B cell (primary cell): ENCODE data around the gene POU3F4. TPM values are rescaled to one million over a fixed set of nuclear protein-coding genes. Genes with fewer than 3 reads are reported as not detected.

Experiments used
- ATAC-seq: fragments of 200-7000 bp; cut with Tn5 transposase; one replicate; pipeline ENCODE4 v1.10.0; 2021; ENCODE audit warnings: low read depth, mild to moderate bottlenecking, moderate number of reproducible peaks, moderate library complexity
- CTCF ChIA-PET: fragments of 350-600 bp; sonication (Branson Sonifier 250); formaldehyde crosslinking; loops from one replicate; lab custom pipeline; 2021; ENCODE audit warnings: antibody characterized with exemption, inconsistent platforms; lab: Charles Lee
- POLR2A ChIA-PET: fragments of 350-600 bp; sonication (Branson Sonifier 250); formaldehyde crosslinking; loops from one replicate; lab custom pipeline; 2021; ENCODE audit warnings: antibody characterized with exemption; lab: Charles Lee
- DNase-seq: peaks from one replicate; pipeline ENCODE4 v3.0.0; 2013
- H2AFZ ChIP-seq: 2 replicates; pipeline ENCODE4 v1.6.1; 2012; ENCODE audit warnings: mild to moderate bottlenecking, low read depth, low read length; ENCODE audit not compliant: insufficient read depth, poor library complexity, severe bottlenecking
- H3K27ac ChIP-seq, 2 donors: 1 replicate in 1 of 2; 2 replicates in 1 of 2; pipeline ENCODE4 v1.5.1; 2012 to 2013; ENCODE audit warnings: low read length in 2 of 2, mild to moderate bottlenecking in 2 of 2, moderate library complexity in 1 of 2
- H3K27me3 ChIP-seq, 4 experiments: fragments of 200-600 bp in 1 of 4; sonication (generic) in 1 of 4; replicated peaks in 1 of 4; 1 replicate in 2 of 4; 2 replicates in 2 of 4; pipeline versions ENCODE4 v1.6.1 to v1.7.0; 2013 to 2016; ENCODE audit warnings: low read length in 3 of 4, mild to moderate bottlenecking in 2 of 4, mixed read lengths in 1 of 4, moderate library complexity in 1 of 4; ENCODE audit not compliant: insufficient read depth in 4 of 4, control insufficient read depth in 3 of 4; ENCODE audit errors: control extremely low read depth in 1 of 4
- H3K36me3 ChIP-seq, 2 experiments: replicated peaks in 1 of 2; 1 replicate in 1 of 2; 2 replicates in 1 of 2; pipeline versions ENCODE4 v1.6.1 to v1.7.1; 2013; ENCODE audit warnings: low read length in 1 of 2; ENCODE audit not compliant: insufficient read depth in 2 of 2, control insufficient read depth in 1 of 2; ENCODE audit errors: control extremely low read depth in 1 of 2, extremely low read depth in 1 of 2
- H3K4me1 ChIP-seq, 2 donors: fragments of 200-600 bp in 1 of 2; sonication (generic) in 1 of 2; 1 replicate in 1 of 2; 2 replicates in 1 of 2; pipeline versions ENCODE4 v1.5.1 to v1.6.1; 2013 to 2017; ENCODE audit warnings: low read length in 2 of 2; ENCODE audit not compliant: control insufficient read depth in 2 of 2, insufficient read depth in 2 of 2
- H3K4me2 ChIP-seq: replicated peaks from 2 replicates; pipeline ENCODE3; 2012; ENCODE audit warnings: mild to moderate bottlenecking, low read depth, low read length; ENCODE audit not compliant: poor library complexity, severe bottlenecking
- H3K4me3 ChIP-seq, 5 experiments: fragments of 200-600 bp in 1 of 5; sonication (generic) in 1 of 5; 1 replicate in 3 of 5; 2 replicates in 2 of 5; pipeline versions ENCODE4 v1.5.1 to v1.7.0; 2011 to 2016; ENCODE audit warnings: low read length in 4 of 5, mild to moderate bottlenecking in 4 of 5, low read depth in 2 of 5, control low read depth in 1 of 5, moderate library complexity in 1 of 5; ENCODE audit not compliant: insufficient read depth in 1 of 5; ENCODE audit errors: control extremely low read depth in 1 of 5, extremely low read depth in 1 of 5
- H3K79me2 ChIP-seq: fragments of 200-600 bp; sonication (generic); one replicate; pipeline ENCODE4 v1.6.0; 2016; ENCODE audit warnings: low read length; ENCODE audit not compliant: control insufficient read depth, insufficient read depth
- H3K9ac ChIP-seq: fragments of 200-600 bp; sonication (generic); 2 replicates; pipeline ENCODE4 v1.6.1; 2017; ENCODE audit warnings: mild to moderate bottlenecking, low read length, moderate library complexity
- H3K9me3 ChIP-seq, 3 donors: one replicate each; pipeline versions ENCODE4 v1.6.1 to v1.7.1; 2013; ENCODE audit warnings: low read length in 2 of 3; ENCODE audit not compliant: control insufficient read depth in 2 of 3, insufficient read depth in 1 of 3; ENCODE audit errors: control extremely low read depth in 1 of 3
- H4K20me1 ChIP-seq: 2 replicates; pipeline ENCODE4 v1.6.0; 2012; ENCODE audit warnings: mild to moderate bottlenecking, low read length; ENCODE audit not compliant: insufficient read depth, control insufficient read depth, poor library complexity, severe bottlenecking
- H3K27ac Mint-ChIP-seq: one replicate; pipeline ENCODE4 v1.8.0; 2021; ENCODE audit warnings: mixed read lengths
- H3K27me3 Mint-ChIP-seq: one replicate; pipeline ENCODE4 v1.8.0; 2021; ENCODE audit warnings: mixed read lengths
- H3K4me1 Mint-ChIP-seq: one replicate; pipeline ENCODE4 v1.8.0; 2021; ENCODE audit warnings: mixed read lengths
- H3K4me3 Mint-ChIP-seq: one replicate; pipeline ENCODE4 v1.8.0; 2021; ENCODE audit warnings: mixed read lengths
- H3K9me3 Mint-ChIP-seq: one replicate; pipeline ENCODE4 v1.8.0; 2022; ENCODE audit warnings: mixed read lengths; ENCODE audit not compliant: insufficient read depth
- EZH2 ChIP-seq: IDR thresholded peaks from 2 replicates; pipeline ENCODE4 v1.6.1; 2012; ENCODE audit warnings: borderline replicate concordance, low read depth, mild to moderate bottlenecking, moderate library complexity, low read length; ENCODE audit not compliant: insufficient read depth, poor library complexity, severe bottlenecking
- WGBS: methylation state at CpG from one replicate; pipeline ENCODE4 v1.1.5; 2013; ENCODE audit warnings: missing lambda C conversion rate; ENCODE audit not compliant: insufficient coverage; 5-methylcytosine and 5-hydroxymethylcytosine counted together
- intact Hi-C: fragments of 100-400 bp; cut with micrococcal nuclease; formaldehyde crosslinking; loops from one replicate; pipeline ENCODE4 v1.10.0; 2022
- polyA plus RNA-seq: library from polyadenylated mRNA; depleted of rRNA; stranded (reverse); fragments of >200 nt; gene quantifications from 2 replicates; pipeline ENCODE4 v1.2.3, GENCODE V29; 2012
- total RNA-seq, 2 donors: library from RNA; stranded (reverse); fragments of 120-200 nt in 1 of 2; gene quantifications; 1 replicate in 1 of 2; 2 replicates in 1 of 2; pipeline versions ENCODE4 v1.2.3 to v1.2.4, GENCODE V29; 2013 to 2022
- TF ChIP-seq, protein P1 (sequence below): fragments of 200-600 bp; IDR thresholded peaks from one replicate; pipeline ENCODE4 v1.8.0; 2022; ENCODE audit warnings: antibody characterized with exemption, mild to moderate bottlenecking

POU3F4 gene
- total and polyA plus RNA-seq, 2 donors (not counting 1 experiment from before 2014, with no cell fraction given): not detected

DNA sequence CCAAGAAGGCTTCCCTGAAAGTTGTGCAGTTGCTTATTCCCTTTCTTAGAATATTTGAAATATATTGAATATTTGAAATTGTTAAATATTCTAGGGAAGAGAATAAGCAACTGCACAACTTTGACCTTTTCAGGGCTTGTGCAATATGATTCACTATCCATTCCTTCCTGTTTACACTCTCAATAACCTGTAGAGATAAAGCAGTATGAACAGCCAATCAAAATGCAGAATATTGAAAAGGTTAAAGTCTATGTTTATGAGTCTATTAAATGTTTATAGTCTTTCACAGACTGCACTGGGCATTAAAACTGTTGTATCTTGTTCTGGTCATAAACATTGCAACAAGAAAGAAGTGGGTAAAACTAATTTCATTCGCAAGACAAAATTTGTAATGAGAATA is 13.8 kb downstream of the POU3F4 start:
- Histone ChIP-seq H4K20me1 (no peaks in the 10 kb centered on the region), H2AFZ (no peak overlapping the region), H3K4me3 (no peak overlapping the region), H3K27ac (no peak overlapping the region), H3K9ac (no peak overlapping the region), H3K9me3 (no peaks in the 10 kb centered on the region), H3K4me2 (no peak overlapping the region), H3K27me3 (no peaks in the 10 kb centered on the region), H3K4me1 (no peaks in the 10 kb centered on the region), H3K36me3 (no peaks in the 10 kb centered on the region), H3K79me2 (no peaks in the 10 kb centered on the region)
- CTCF ChIA-PET: no interaction called here
- TF ChIP-seq, protein P1, sequence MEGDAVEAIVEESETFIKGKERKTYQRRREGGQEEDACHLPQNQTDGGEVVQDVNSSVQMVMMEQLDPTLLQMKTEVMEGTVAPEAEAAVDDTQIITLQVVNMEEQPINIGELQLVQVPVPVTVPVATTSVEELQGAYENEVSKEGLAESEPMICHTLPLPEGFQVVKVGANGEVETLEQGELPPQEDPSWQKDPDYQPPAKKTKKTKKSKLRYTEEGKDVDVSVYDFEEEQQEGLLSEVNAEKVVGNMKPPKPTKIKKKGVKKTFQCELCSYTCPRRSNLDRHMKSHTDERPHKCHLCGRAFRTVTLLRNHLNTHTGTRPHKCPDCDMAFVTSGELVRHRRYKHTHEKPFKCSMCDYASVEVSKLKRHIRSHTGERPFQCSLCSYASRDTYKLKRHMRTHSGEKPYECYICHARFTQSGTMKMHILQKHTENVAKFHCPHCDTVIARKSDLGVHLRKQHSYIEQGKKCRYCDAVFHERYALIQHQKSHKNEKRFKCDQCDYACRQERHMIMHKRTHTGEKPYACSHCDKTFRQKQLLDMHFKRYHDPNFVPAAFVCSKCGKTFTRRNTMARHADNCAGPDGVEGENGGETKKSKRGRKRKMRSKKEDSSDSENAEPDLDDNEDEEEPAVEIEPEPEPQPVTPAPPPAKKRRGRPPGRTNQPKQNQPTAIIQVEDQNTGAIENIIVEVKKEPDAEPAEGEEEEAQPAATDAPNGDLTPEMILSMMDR: no peak
- no peak for TF ChIP-seq EZH2
- no peak for DNase-seq
- no peak for ATAC-seq
- POLR2A ChIA-PET: no interaction called here
- Mint-ChIP-seq H3K9me3 (no peaks in the 10 kb centered on the region), H3K4me1 (no peaks in the 10 kb centered on the region), H3K27ac (no peak overlapping the region), H3K27me3 (no peaks in the 10 kb centered on the region), H3K4me3 (no peak overlapping the region)
- intact Hi-C loops: no loop called here
- no CpG with 5 or more reads among the region's 1 CpG for WGBS

DNA sequence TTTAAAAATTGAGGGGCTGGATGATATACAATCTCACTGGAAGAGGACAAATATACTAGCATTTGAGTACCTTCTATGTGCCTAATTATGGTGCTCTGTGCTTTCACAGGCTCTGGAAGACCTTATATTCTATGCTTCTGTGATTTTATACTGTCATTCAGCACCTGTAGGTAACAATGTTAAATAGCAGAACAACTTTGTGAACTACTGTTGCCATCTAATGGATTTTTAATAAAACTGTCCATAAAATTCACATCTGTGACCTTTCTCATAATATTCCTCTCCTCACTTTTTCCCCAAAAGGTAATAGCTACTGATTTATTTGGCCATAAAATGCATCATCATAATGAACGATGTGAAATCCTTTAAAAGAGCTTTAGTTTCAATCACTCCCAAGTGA is 21.9 kb downstream of the POU3F4 start:
- Histone ChIP-seq H3K9me3 (no peaks in the 10 kb centered on the region), H3K27ac (no peak overlapping the region), H3K4me2 (no peak overlapping the region), H4K20me1 (no peaks in the 10 kb centered on the region), H2AFZ (no peak overlapping the region), H3K79me2 (no peaks in the 10 kb centered on the region), H3K36me3 (no peaks in the 10 kb centered on the region), H3K9ac (no peak overlapping the region), H3K27me3 (no peaks in the 10 kb centered on the region), H3K4me1 (no peaks in the 10 kb centered on the region), H3K4me3 (no peak overlapping the region)
- no CpG with 5 or more reads among the region's 1 CpG for WGBS
- Mint-ChIP-seq H3K4me3 (no peak overlapping the region), H3K27ac (no peak overlapping the region), H3K4me1 (no peaks in the 10 kb centered on the region), H3K27me3 (no peaks in the 10 kb centered on the region), H3K9me3 (no peaks in the 10 kb centered on the region)
- intact Hi-C loops: no loop called here
- ChIA-PET CTCF (no interaction called here), POLR2A (no interaction called here)
- ATAC-seq (no peak), DNase-seq (no peak)
- TF ChIP-seq, protein P1: no peak
- TF ChIP-seq EZH2: no peak
